Muscle layer of duodenum (tissue), 2 donors: ENCODE results near the gene CR1.

ENCODE experiments used
- H3K27ac ChIP-seq: one replicate; pipeline ENCODE4 v1.7.0; 2013; ENCODE audit warnings: mild to moderate bottlenecking, low read length
- H3K27me3 ChIP-seq: one replicate; pipeline ENCODE4 v1.7.0; 2013; ENCODE audit warnings: low read depth, mild to moderate bottlenecking, control low read depth, low read length
- H3K36me3 ChIP-seq, 2 donors: one replicate each; pipeline ENCODE4 v1.7.0; 2013; ENCODE audit warnings: low read length in 2 of 2, control low read depth in 1 of 2, mild to moderate bottlenecking in 1 of 2; ENCODE audit not compliant: insufficient read depth in 2 of 2, control insufficient read depth in 1 of 2
- H3K4me1 ChIP-seq, 2 donors: one replicate each; pipeline ENCODE4 v1.7.0; 2013; ENCODE audit warnings: low read length in 2 of 2, mild to moderate bottlenecking in 2 of 2, control low read depth in 1 of 2, moderate library complexity in 1 of 2; ENCODE audit not compliant: insufficient read depth in 2 of 2, control insufficient read depth in 1 of 2
- H3K4me3 ChIP-seq, 2 donors: one replicate each; pipeline ENCODE4 v1.7.0; 2013; ENCODE audit warnings: low read length in 2 of 2, low read depth in 1 of 2, mild to moderate bottlenecking in 1 of 2
- H3K9me3 ChIP-seq, 2 donors: one replicate each; pipeline ENCODE4 v1.7.0; 2013; ENCODE audit warnings: low read length in 2 of 2, control low read depth in 1 of 2, mild to moderate bottlenecking in 1 of 2; ENCODE audit not compliant: control insufficient read depth in 1 of 2
- donor health status: healthy.

Gene CR1

DNA sequence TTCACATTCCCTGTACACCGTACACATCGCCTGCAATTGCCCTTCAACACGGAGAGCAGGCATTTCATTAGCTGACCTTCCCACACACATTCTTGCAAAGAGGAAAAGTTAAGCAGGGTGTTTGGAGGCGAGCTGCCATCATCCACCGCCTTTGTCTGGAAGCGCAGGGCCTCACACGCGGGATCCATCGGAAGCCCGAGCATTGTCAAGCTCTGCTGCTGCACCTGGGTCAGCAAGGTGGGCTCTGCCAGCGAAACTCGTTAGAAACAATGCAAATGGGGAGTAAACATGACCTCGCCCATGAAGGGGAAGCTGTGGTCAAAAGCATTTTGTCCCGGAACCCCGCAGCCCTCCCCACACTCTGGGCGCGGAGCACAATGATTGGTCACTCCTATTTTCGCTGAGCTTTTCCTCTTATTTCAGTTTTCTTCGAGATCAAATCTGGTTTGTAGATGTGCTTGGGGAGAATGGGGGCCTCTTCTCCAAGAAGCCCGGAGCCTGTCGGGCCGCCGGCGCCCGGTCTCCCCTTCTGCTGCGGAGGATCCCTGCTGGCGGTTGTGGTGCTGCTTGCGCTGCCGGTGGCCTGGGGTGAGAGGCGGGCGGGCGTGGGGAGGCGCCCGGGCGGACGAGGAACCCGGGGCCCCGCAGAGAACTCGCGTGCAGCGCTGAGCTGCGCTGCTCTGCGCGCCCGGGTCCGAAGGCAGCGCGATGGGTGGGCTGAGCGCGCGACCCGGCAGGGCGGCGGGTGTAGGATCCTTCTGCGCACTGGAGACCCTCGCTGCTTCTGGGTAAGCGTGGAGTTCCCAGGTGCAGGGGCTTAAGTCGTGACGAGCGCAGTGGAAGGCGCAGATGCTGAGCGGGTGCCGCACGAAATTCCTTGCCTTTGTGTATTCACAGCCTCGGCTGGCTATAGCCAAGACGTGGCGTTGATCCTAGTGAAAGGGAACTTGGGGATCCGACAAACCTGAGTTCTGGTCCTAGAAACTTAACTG is at the start of gene CR1:
Gene CR1 (plus strand): TSS at position 357 of the 992 bp plus-strand sequence. CDS start 111 bp downstream, at position 468.
- Histone ChIP-seq H3K4me1 (peaks cover 0 to 12% of the 10 kb centered on the region in 2 donors), H3K36me3 (no peaks in the 10 kb centered on the region), H3K27ac (no peak within 1 kb of the TSS), H3K4me3 (peak within 1 kb of the TSS; percentile 46 to 61), H3K27me3 (peaks cover 8% of the 10 kb centered on the region), H3K9me3 (no peaks in the 10 kb centered on the region)

DNA sequence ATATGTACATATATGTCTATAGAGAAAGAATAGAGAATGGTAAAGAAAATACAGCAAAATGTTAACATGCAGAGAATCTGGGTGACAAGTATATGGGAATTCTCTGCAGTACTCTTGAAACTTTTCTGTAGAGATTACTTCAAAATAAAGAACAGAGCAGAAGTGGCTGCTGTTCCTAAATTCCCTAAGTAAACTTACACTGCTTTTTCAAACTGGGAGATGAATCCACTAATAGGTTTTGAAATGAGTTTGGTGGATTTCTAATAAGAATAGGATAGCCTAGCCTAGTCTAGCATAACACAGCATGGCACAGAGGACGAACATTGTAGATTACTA is 42.3 kb upstream of the CR1 start:
- Histone ChIP-seq H3K36me3 (no peaks in the 10 kb centered on the region), H3K9me3 (no peaks in the 10 kb centered on the region), H3K4me3 (peak overlapping the region; percentile 56 to 63), H3K27me3 (no peaks in the 10 kb centered on the region), H3K27ac (no peak overlapping the region), H3K4me1 (peaks cover 0 to 15% of the 10 kb centered on the region in 2 donors)

GRCh38 chr1:207454046-207454964 is 41.7 kb upstream of the CR1 start, which contains the start of gene CR2:
CR2 (plus strand) TSS chr1:207454328; CDS start chr1:207454419, 91 bp downstream.
- Histone ChIP-seq H3K27me3 (no peaks in the 10 kb centered on the region), H3K4me3 (peak within 1 kb of the TSS; percentile 56 to 63), H3K9me3 (no peaks in the 10 kb centered on the region), H3K4me1 (peaks cover 0 to 15% of the 10 kb centered on the region in 2 donors), H3K36me3 (no peaks in the 10 kb centered on the region), H3K27ac (no peak within 1 kb of the TSS)

DNA sequence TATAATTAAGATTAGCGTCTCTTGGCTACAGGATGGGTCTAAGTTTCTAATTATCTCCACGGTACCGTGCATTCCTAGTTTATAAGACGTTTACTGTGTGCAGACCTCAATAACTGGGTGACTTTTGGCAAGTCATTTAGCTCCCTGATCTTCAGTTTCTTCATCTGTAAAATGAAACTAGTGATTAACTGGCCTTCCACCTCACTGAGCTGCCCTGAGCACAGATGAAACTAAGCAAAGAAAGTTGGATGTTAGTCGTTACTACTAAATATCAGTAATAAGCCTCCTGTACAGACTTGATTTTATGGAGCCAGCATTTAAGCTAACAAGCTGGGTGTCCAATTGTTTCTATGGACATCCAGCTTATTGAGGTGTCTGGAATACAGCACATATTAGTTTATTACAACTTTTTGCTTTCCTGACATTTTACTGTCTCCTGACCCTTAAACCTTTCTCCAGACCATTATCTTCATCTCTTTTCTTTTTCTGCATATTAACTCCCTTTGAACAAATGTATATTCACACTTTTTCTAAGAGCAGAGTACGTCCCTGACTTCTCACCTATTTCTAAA is 40.7 kb upstream of the CR1 start:
- Histone ChIP-seq H3K27me3 (no peaks in the 10 kb centered on the region), H3K27ac (no peak overlapping the region), H3K9me3 (no peaks in the 10 kb centered on the region), H3K4me1 (peaks cover 0 to 15% of the 10 kb centered on the region in 2 donors), H3K4me3 (peak overlapping the region; percentile 56 to 63), H3K36me3 (no peaks in the 10 kb centered on the region)

- H3K27ac ChIP-seq = no peak overlapping the region
- no peaks in the 10 kb centered on the region for H3K27me3 ChIP-seq
- no peak overlapping the region for H3K4me3 ChIP-seq
- no peaks in the 10 kb centered on the region for H3K9me3 ChIP-seq
- H3K4me1 ChIP-seq = peaks cover 0 to 15% of the 10 kb centered on the region in 2 donors
- no peaks in the 10 kb centered on the region for H3K36me3 ChIP-seq
Observed at GRCh38 chr1:207458414-207458813, 37.5 kb upstream of the CR1 start.

GRCh38 chr1:207459008-207459407 is 36.9 kb upstream of the CR1 start:
- H3K36me3 ChIP-seq = no peaks in the 10 kb centered on the region
- no peaks in the 10 kb centered on the region for H3K27me3 ChIP-seq
- no peak overlapping the region for H3K27ac ChIP-seq
- no peak overlapping the region for H3K4me3 ChIP-seq
- H3K9me3 ChIP-seq = no peaks in the 10 kb centered on the region
- H3K4me1 ChIP-seq = peaks cover 0 to 13% of the 10 kb centered on the region in 2 donors

GRCh38 chr1:207461649-207462048 is 34.3 kb upstream of the CR1 start:
- no peaks in the 10 kb centered on the region for H3K4me1 ChIP-seq
- H3K27me3 ChIP-seq = no peaks in the 10 kb centered on the region
- no peak overlapping the region for H3K4me3 ChIP-seq
- no peaks in the 10 kb centered on the region for H3K36me3 ChIP-seq
- H3K27ac ChIP-seq = no peak overlapping the region
- H3K9me3 ChIP-seq = no peaks in the 10 kb centered on the region

GRCh38 chr1:207462535-207462934 is 33.4 kb upstream of the CR1 start:
- Histone ChIP-seq H3K27me3 (no peaks in the 10 kb centered on the region), H3K9me3 (no peaks in the 10 kb centered on the region), H3K36me3 (no peaks in the 10 kb centered on the region), H3K4me1 (no peaks in the 10 kb centered on the region), H3K27ac (no peak overlapping the region), H3K4me3 (no peak overlapping the region)

DNA sequence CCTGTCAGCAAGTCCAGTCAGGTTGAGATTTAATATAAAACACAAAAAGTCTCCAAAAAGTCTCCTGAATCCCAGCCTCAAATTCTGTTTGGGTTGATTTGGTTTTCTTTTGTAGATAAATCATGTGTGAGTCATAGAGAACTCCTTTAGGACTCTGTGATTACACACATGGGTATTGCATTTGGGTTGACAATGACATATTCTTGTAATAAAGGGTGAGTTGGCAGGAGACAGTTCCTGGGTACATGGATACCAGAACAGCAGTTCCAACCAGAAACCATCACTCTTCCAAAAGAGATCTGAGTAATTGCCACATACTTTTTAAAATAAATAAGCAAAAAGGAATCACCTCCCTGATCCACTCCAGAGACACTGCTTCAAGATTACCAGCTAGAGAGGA is 32.9 kb upstream of the CR1 start:
- Histone ChIP-seq H3K4me3 (no peak overlapping the region), H3K27me3 (no peaks in the 10 kb centered on the region), H3K36me3 (no peaks in the 10 kb centered on the region), H3K4me1 (no peaks in the 10 kb centered on the region), H3K27ac (no peak overlapping the region), H3K9me3 (no peaks in the 10 kb centered on the region)

- H3K36me3 ChIP-seq = no peaks in the 10 kb centered on the region
- H3K4me3 ChIP-seq = no peak overlapping the region
- H3K4me1 ChIP-seq = no peaks in the 10 kb centered on the region
- no peak overlapping the region for H3K27ac ChIP-seq
- no peaks in the 10 kb centered on the region for H3K9me3 ChIP-seq
- H3K27me3 ChIP-seq = no peaks in the 10 kb centered on the region
Observed at GRCh38 chr1:207463571-207463970, 32.4 kb upstream of the CR1 start.

DNA sequence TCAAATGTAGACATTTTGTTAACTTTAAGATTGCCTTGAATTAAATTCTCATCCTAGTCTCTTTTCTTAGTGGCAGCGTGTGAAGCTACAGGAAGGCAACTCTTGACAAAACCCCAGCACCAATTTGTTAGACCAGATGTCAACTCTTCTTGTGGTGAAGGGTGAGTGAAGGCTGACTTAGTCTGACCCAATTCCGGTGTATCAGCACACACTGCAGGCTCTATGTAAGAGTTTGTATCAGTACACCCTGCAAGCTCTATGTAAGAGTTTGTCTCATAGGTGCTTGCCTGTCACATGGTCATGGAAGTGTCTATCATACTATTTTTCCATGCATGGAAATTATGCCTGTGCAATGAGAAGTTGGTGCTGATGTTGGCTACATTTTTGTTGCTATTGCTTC is 25.0 kb upstream of the CR1 start:
- Histone ChIP-seq H3K27me3 (no peaks in the 10 kb centered on the region), H3K9me3 (no peaks in the 10 kb centered on the region), H3K4me3 (no peak overlapping the region), H3K27ac (no peak overlapping the region), H3K36me3 (no peaks in the 10 kb centered on the region), H3K4me1 (no peaks in the 10 kb centered on the region)
